Hepatocyte (in vitro differentiated cells): ENCODE results near the gene MAST4.

ENCODE experiments used
- CTCF ChIP-seq: fragments of 200-600 bp; sonication (generic); IDR thresholded peaks from 2 replicates; pipeline ENCODE4 v1.5.1; 2016; ENCODE audit warnings: antibody characterized with exemption, mild to moderate bottlenecking; ENCODE audit not compliant: poor library complexity
- EZH2 ChIP-seq: fragments of 200-600 bp; sonication (generic); IDR thresholded peaks from 2 replicates; pipeline ENCODE4 v1.6.1; 2016; ENCODE audit warnings: antibody characterized with exemption, mild to moderate bottlenecking, borderline replicate concordance
- EZH2phosphoT487 ChIP-seq: fragments of 200-600 bp; sonication (generic); IDR thresholded peaks from one replicate; pipeline ENCODE4 v1.6.1; 2018; ENCODE audit warnings: antibody characterized with exemption, mild to moderate bottlenecking, low read depth, moderate library complexity; ENCODE audit not compliant: unreplicated experiment, severe bottlenecking

- TF ChIP-seq CTCF (no peak), EZH2phosphoT487 (no peak), EZH2 (no peak)
Observed at GRCh38 chr5:66991746-66992145, 395.6 kb downstream of the MAST4 start.
